ENCODE measurements around the gene CUBN. TPM values are rescaled to one million over a fixed set of nuclear protein-coding genes. Genes with fewer than 3 reads are reported as not detected.

The CUBN gene
- total and polyA plus RNA-seq, 7 donors = 0.25 to 2.4 (median 1.1) TPM; not detected in 2

- 78% methylated on average over 3 of the region's 3 CpGs for WGBS, 2 donors
- no peak for DNase-seq
- no peak overlapping the region for H3K27ac ChIP-seq
- peaks cover 0 to 19% (median 16%) of the 10 kb centered on the region in 4 donors for H3K4me1 ChIP-seq
- H3K4me3 ChIP-seq = no peak overlapping the region
- no peaks in the 10 kb centered on the region for H3K27me3 ChIP-seq
- no peaks in the 10 kb centered on the region for H3K36me3 ChIP-seq
- H3K9me3 ChIP-seq = no peaks in the 10 kb centered on the region
- TF ChIP-seq POLR2A (IDR thresholded peaks at IDR 0.05) = no peak
- no peak for TF ChIP-seq POLR2AphosphoS5 (IDR thresholded peaks at IDR 0.05)
- no peak for TF ChIP-seq EP300 (IDR thresholded peaks at IDR 0.05)
- TF ChIP-seq CTCF (IDR thresholded peaks at IDR 0.05) = no peak
- intact Hi-C loops (cut with DNase I) = loop anchor here (10.0 kb wide), 1 partner anchor 1716 kb away; the partner anchor contains the start of gene RPP38
Measured at GRCh38 chr10:16811292-16811691, 318.3 kb downstream of the CUBN start.

GRCh38 chr10:16809074-16809718 is 320.4 kb downstream of the CUBN start:
- 78 to 91% methylated on average over 6 of the region's 6 CpGs for WGBS, 2 donors
- Histone ChIP-seq H3K4me1 (peaks cover 0 to 4% (median 0%) of the 10 kb centered on the region in 4 donors), H3K4me3 (no peak overlapping the region), H3K9me3 (no peaks in the 10 kb centered on the region), H3K27ac (no peak overlapping the region), H3K36me3 (no peaks in the 10 kb centered on the region), H3K27me3 (no peaks in the 10 kb centered on the region)
- TF ChIP-seq CTCF (IDR thresholded peaks at IDR 0.05) (no peak), POLR2A (IDR thresholded peaks at IDR 0.05) (no peak), EP300 (IDR thresholded peaks at IDR 0.05) (no peak), POLR2AphosphoS5 (IDR thresholded peaks at IDR 0.05) (no peak)
- intact Hi-C loops (cut with DNase I) = no loop called here
- no peak for DNase-seq

GRCh38 chr10:16804123-16804522 is 325.5 kb downstream of the CUBN start:
- Histone ChIP-seq H3K27ac (no peak overlapping the region), H3K4me3 (no peak overlapping the region), H3K9me3 (no peaks in the 10 kb centered on the region), H3K4me1 (no peaks in the 10 kb centered on the region), H3K36me3 (no peaks in the 10 kb centered on the region), H3K27me3 (no peaks in the 10 kb centered on the region)
- TF ChIP-seq EP300 (IDR thresholded peaks at IDR 0.05) (no peak), CTCF (IDR thresholded peaks at IDR 0.05) (no peak), POLR2AphosphoS5 (IDR thresholded peaks at IDR 0.05) (no peak), POLR2A (IDR thresholded peaks at IDR 0.05) (no peak)
- DNase-seq = no peak
- whole genome bisulfite sequencing, 2 donors = 94 to 97% methylated on average over 4 of the region's 4 CpGs
- intact Hi-C loops (cut with DNase I) = no loop called here

GRCh38 chr10:16803464-16803863 is 326.1 kb downstream of the CUBN start:
- TF ChIP-seq POLR2AphosphoS5 (IDR thresholded peaks at IDR 0.05) = no peak
- no peak for TF ChIP-seq EP300 (IDR thresholded peaks at IDR 0.05)
- no peak for TF ChIP-seq POLR2A (IDR thresholded peaks at IDR 0.05)
- TF ChIP-seq CTCF (IDR thresholded peaks at IDR 0.05) = no peak
- no peak overlapping the region for H3K4me3 ChIP-seq
- 81 to 88% methylated on average over 2 of the region's 2 CpGs for WGBS, 2 donors
- no peaks in the 10 kb centered on the region for H3K4me1 ChIP-seq
- no peaks in the 10 kb centered on the region for H3K9me3 ChIP-seq
- no peaks in the 10 kb centered on the region for H3K36me3 ChIP-seq
- no peaks in the 10 kb centered on the region for H3K27me3 ChIP-seq
- intact Hi-C loops (cut with DNase I) = no loop called here
- no peak for DNase-seq
- no peak overlapping the region for H3K27ac ChIP-seq

- no peaks in the 10 kb centered on the region for H3K9me3 ChIP-seq
- H3K4me1 ChIP-seq = no peaks in the 10 kb centered on the region
- WGBS, 2 donors = 84 to 91% methylated on average over 8 of the region's 8 CpGs
- DNase-seq = no peak
- TF ChIP-seq CTCF (IDR thresholded peaks at IDR 0.05) (no peak), POLR2AphosphoS5 (IDR thresholded peaks at IDR 0.05) (no peak), POLR2A (IDR thresholded peaks at IDR 0.05) (no peak), EP300 (IDR thresholded peaks at IDR 0.05) (no peak)
- no peaks in the 10 kb centered on the region for H3K27me3 ChIP-seq
- H3K27ac ChIP-seq = no peak overlapping the region
- intact Hi-C loops (cut with DNase I) = no loop called here
- no peak overlapping the region for H3K4me3 ChIP-seq
- no peaks in the 10 kb centered on the region for H3K36me3 ChIP-seq
Measured at GRCh38 chr10:16799621-16800020, 330.0 kb downstream of the CUBN start.
